DOHH2 (cell line): ENCODE data around the gene AMMECR1.

Source experiments
- H3F3A ChIP-seq: fragments of 200-600 bp; sonication (generic), shearing (Covaris generic); 2 replicates; pipeline ENCODE4 v1.6.0; 2016; ENCODE audit warnings: antibody characterized with exemption, mild to moderate bottlenecking; ENCODE audit not compliant: control insufficient read depth, insufficient read depth
- H3K27ac ChIP-seq: fragments of 200-600 bp; sonication (generic); 2 replicates; pipeline ENCODE4 v1.5.1; 2014; ENCODE audit warnings: low read depth, mild to moderate bottlenecking, low read length, moderate library complexity
- H3K27me3 ChIP-seq: fragments of 200-600 bp; sonication (generic); 2 replicates; pipeline ENCODE4 v1.6.1; 2014; ENCODE audit warnings: mild to moderate bottlenecking, low read length, mixed read lengths; ENCODE audit not compliant: control insufficient read depth
- H3K36me3 ChIP-seq: fragments of 200-600 bp; sonication (generic); 2 replicates; pipeline ENCODE4 v1.6.1; 2014; ENCODE audit warnings: mild to moderate bottlenecking, low read length, moderate library complexity, mixed read lengths; ENCODE audit not compliant: control insufficient read depth
- H3K4me1 ChIP-seq: fragments of 200-600 bp; sonication (generic); 2 replicates; pipeline ENCODE4 v1.6.1; 2014; ENCODE audit warnings: mild to moderate bottlenecking, low read length, mixed read lengths; ENCODE audit not compliant: control insufficient read depth
- H3K4me2 ChIP-seq: fragments of 200-600 bp; sonication (generic); 2 replicates; pipeline ENCODE4 v1.6.0; 2014; ENCODE audit warnings: mild to moderate bottlenecking, low read length, moderate library complexity
- H3K4me3 ChIP-seq: fragments of 200-600 bp; sonication (generic); 2 replicates; pipeline ENCODE4 v1.5.1; 2014; ENCODE audit warnings: mild to moderate bottlenecking, low read length, mixed read lengths
- H3K79me2 ChIP-seq: fragments of 200-600 bp; sonication (generic); 2 replicates; pipeline ENCODE4 v1.6.1; 2014; ENCODE audit warnings: mild to moderate bottlenecking, low read length, mixed read lengths; ENCODE audit not compliant: control insufficient read depth
- H3K9me2 ChIP-seq: fragments of 200-600 bp; sonication (generic); replicated peaks from 2 replicates; pipeline ENCODE4 v1.6.1; 2014; ENCODE audit warnings: mild to moderate bottlenecking, low read length, mixed read lengths; ENCODE audit not compliant: control insufficient read depth
- H3K9me3 ChIP-seq: fragments of 200-600 bp; sonication (generic); 2 replicates; pipeline ENCODE4 v1.6.1; 2014; ENCODE audit warnings: antibody characterized with exemption, low read length, mixed read lengths; ENCODE audit not compliant: control insufficient read depth, insufficient read depth
- H4K20me1 ChIP-seq: fragments of 200-600 bp; sonication (generic); 2 replicates; pipeline ENCODE4 v1.6.0; 2014; ENCODE audit warnings: low read depth, mild to moderate bottlenecking, antibody characterized with exemption, low read length, moderate library complexity; ENCODE audit not compliant: control insufficient read depth, insufficient read depth
- EZH2phosphoT487 ChIP-seq: fragments of 200-600 bp; sonication (generic); IDR thresholded peaks from 2 replicates; pipeline ENCODE4 v1.6.1; 2017; ENCODE audit warnings: borderline replicate concordance, mild to moderate bottlenecking, antibody characterized with exemption, low read length, moderate library complexity, mixed read lengths
- TF ChIP-seq, protein P1 (sequence below): fragments of 200-600 bp; sonication (generic); IDR thresholded peaks from one replicate; pipeline ENCODE4 v1.5.1; 2014; ENCODE audit warnings: antibody characterized with exemption, mild to moderate bottlenecking, low read depth, low read length; ENCODE audit not compliant: poor library complexity, severe bottlenecking

Gene AMMECR1

GRCh38 chrX:110210417-110211139 is 107.3 kb downstream of the AMMECR1 start:
- H3K79me2 ChIP-seq, result no peaks in the 10 kb centered on the region
- no peak overlapping the region for H3K4me3 ChIP-seq
- no peak for TF ChIP-seq EZH2phosphoT487
- TF ChIP-seq, protein P1, sequence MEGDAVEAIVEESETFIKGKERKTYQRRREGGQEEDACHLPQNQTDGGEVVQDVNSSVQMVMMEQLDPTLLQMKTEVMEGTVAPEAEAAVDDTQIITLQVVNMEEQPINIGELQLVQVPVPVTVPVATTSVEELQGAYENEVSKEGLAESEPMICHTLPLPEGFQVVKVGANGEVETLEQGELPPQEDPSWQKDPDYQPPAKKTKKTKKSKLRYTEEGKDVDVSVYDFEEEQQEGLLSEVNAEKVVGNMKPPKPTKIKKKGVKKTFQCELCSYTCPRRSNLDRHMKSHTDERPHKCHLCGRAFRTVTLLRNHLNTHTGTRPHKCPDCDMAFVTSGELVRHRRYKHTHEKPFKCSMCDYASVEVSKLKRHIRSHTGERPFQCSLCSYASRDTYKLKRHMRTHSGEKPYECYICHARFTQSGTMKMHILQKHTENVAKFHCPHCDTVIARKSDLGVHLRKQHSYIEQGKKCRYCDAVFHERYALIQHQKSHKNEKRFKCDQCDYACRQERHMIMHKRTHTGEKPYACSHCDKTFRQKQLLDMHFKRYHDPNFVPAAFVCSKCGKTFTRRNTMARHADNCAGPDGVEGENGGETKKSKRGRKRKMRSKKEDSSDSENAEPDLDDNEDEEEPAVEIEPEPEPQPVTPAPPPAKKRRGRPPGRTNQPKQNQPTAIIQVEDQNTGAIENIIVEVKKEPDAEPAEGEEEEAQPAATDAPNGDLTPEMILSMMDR, result no peak
- no peaks in the 10 kb centered on the region for H3F3A ChIP-seq
- no peak overlapping the region for H3K27ac ChIP-seq
- H3K4me2 ChIP-seq, result no peak overlapping the region
- no peaks in the 10 kb centered on the region for H4K20me1 ChIP-seq
- no peaks in the 10 kb centered on the region for H3K27me3 ChIP-seq
- no peaks in the 10 kb centered on the region for H3K9me3 ChIP-seq
- no peaks in the 10 kb centered on the region for H3K9me2 ChIP-seq
- no peaks in the 10 kb centered on the region for H3K4me1 ChIP-seq
- H3K36me3 ChIP-seq, result no peaks in the 10 kb centered on the region; the same call in 1 of the 2 replicates

GRCh38 chrX:110208092-110208491 is 109.8 kb downstream of the AMMECR1 start:
- H3K4me2 ChIP-seq, result no peak overlapping the region

GRCh38 chrX:110204986-110205385 is 112.9 kb downstream of the AMMECR1 start:
- Histone ChIP-seq H3K79me2 (no peaks in the 10 kb centered on the region), H3K36me3 (0 out of 2 replicates have a peak, but pooled peaks cover 5% of the 10 kb centered on the region), H4K20me1 (no peaks in the 10 kb centered on the region), H3F3A (no peaks in the 10 kb centered on the region), H3K9me2 (no peaks in the 10 kb centered on the region), H3K27ac (no peak overlapping the region), H3K9me3 (no peaks in the 10 kb centered on the region), H3K4me3 (no peak overlapping the region), H3K4me2 (no peak overlapping the region), H3K27me3 (no peaks in the 10 kb centered on the region), H3K4me1 (no peaks in the 10 kb centered on the region)
- TF ChIP-seq EZH2phosphoT487, result no peak
- TF ChIP-seq, protein P1, result no peak

More at GRCh38 chrX:110208092-110208491, 109.8 kb downstream of the AMMECR1 start:
- Histone ChIP-seq H3K27me3 (no peaks in the 10 kb centered on the region), H3K9me3 (no peaks in the 10 kb centered on the region), H3F3A (no peaks in the 10 kb centered on the region), H3K79me2 (no peaks in the 10 kb centered on the region), H3K9me2 (no peaks in the 10 kb centered on the region), H3K36me3 (no peaks in the 10 kb centered on the region), H3K4me1 (no peaks in the 10 kb centered on the region), H3K27ac (no peak overlapping the region), H4K20me1 (no peaks in the 10 kb centered on the region), H3K4me3 (no peak overlapping the region)
- TF ChIP-seq EZH2phosphoT487, result no peak
- TF ChIP-seq, protein P1, result no peak
